ENCODE results near the gene DNAJC25.
A peak's percentile ranks its signal among the peaks of the same experiment; 100 is the strongest.

DNAJC25 gene

DNA sequence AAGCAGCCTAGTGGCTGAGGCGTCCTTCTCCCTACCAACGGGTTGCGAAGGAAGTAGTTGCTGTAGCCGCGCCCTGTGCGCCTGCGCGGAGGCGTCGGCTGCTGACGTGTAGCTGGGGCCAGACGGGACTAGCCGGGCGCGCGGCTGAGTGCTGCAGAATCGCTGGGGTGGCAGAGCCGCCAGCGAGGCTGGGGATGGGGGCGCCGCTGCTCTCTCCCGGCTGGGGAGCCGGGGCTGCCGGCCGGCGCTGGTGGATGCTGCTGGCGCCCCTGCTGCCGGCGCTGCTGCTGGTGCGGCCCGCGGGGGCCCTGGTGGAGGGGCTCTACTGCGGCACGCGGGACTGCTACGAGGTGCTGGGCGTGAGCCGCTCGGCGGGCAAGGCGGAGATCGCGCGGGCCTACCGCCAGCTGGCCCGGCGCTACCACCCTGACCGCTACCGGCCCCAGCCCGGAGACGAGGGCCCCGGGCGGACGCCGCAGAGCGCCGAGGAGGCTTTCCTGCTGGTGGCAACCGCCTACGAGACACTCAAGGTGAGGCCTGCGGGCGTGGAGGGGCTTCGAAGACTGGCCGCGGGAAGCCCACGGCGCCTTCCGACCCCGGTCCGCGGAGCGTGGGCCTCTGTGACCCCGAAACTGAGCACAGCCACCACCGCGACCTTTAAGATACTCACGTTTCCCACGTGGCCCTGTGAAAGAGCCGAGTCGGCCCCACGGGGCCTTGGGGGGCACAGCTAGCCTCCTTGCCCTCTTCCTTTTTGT is at the start of gene DNAJC25:
DNAJC25 (plus strand) TSS at position 121 of the 758 bp plus-strand sequence; CDS start at position 195, 74 bp downstream.
- no peak for TF ChIP-seq CTCF (conservative IDR thresholded peaks at IDR 0.05; ENCODE audit: low read length)
- peak; percentile 99 for DNase-seq (ENCODE audit: low read depth)
- peak within 1 kb of the TSS; percentile 75 for H3K4me3 ChIP-seq (ENCODE audit: low read length)

GRCh38 chr9:111582888-111583287 is 48.2 kb upstream of the DNAJC25 start:
- no peak for TF ChIP-seq CTCF (conservative IDR thresholded peaks at IDR 0.05; ENCODE audit: low read length)
- H3K4me3 ChIP-seq (ENCODE audit: low read length), result no peak overlapping the region
- peak; percentile 24 for DNase-seq (ENCODE audit: low read depth)

- no peak for DNase-seq (ENCODE audit: low read depth)
- TF ChIP-seq CTCF (conservative IDR thresholded peaks at IDR 0.05; ENCODE audit: low read length), result no peak
- H3K4me3 ChIP-seq (ENCODE audit: low read length), result no peak overlapping the region
These were observed 44.8 kb upstream of the DNAJC25 start for GRCh38 chr9:111586378-111586777.

GRCh38 chr9:111588846-111589245 is 42.3 kb upstream of the DNAJC25 start:
- H3K4me3 ChIP-seq (ENCODE audit: low read length), result no peak overlapping the region
- no peak for TF ChIP-seq CTCF (conservative IDR thresholded peaks at IDR 0.05; ENCODE audit: low read length)
- peak; percentile 46 for DNase-seq (ENCODE audit: low read depth)

DNA sequence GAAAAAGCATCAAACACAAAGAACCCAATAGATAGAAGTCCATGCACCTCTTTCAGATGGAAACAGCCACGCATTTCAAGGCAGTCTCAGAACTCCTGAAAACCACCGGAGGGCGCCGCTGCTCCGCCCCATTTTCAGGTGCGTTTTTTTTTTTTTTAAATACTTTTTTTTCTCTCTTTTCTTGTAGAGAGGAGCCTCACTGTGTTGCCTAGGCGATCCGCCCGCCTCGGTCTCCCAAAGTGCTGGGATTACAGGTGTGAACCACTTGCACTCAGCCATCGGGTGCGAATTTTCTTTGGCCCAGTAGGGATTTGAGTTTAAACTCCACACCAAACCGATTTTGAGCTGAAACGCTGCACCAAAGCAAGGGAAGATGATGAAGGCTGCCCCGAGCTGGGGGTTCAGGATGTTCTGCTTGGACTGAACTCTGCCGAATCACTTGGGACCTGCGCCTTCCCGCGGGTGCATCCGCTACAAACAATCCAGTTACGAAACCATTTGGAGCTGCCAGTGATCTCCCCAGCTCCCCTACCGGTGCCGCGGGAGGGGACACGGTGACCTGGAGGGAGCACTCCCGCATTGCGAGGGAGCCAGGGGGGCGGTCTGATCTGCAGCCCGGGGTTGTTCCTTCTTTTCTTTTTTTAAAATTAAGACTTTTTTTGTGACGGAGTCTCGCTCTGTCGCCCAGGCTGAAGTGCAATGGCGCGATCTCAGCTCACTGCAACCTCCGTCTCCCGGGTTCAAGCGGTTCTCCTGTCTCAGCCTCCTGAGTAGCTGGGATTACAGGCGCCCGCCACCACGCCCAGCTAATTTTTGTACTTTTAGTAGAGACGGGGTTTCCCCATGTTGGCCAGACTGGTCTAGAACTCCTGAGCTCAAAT is 33.0 kb upstream of the DNAJC25 start:
- peak overlapping the region; percentile 82 for H3K4me3 ChIP-seq (ENCODE audit: low read length)
- TF ChIP-seq CTCF (conservative IDR thresholded peaks at IDR 0.05; ENCODE audit: low read length), result peak; percentile 68
- DNase-seq (ENCODE audit: low read depth), result peak; percentile 63

GRCh38 chr9:111598733-111599091 is 32.4 kb upstream of the DNAJC25 start:
- no peak for TF ChIP-seq CTCF (conservative IDR thresholded peaks at IDR 0.05; ENCODE audit: low read length)
- H3K4me3 ChIP-seq (ENCODE audit: low read length), result peak overlapping the region; percentile 82
- DNase-seq (ENCODE audit: low read depth), result peak; percentile 59

Measured in AG10803 (cell line).